PC-3 (cell line): ENCODE results near the gene TANK. TPM values are rescaled to one million over a fixed set of nuclear protein-coding genes. Genes with fewer than 3 reads are reported as not detected.

Source experiments
- ATAC-seq: fragments of 200-7000 bp; cut with Tn5 transposase; 2 replicates; pipeline ENCODE4 v1.9.1; 2020; ENCODE audit warnings: mild to moderate bottlenecking, moderate library complexity
- BruUV-seq: library from RNA; stranded (reverse); fragments of 400-500 nt; replicated peaks from 2 replicates; lab custom pipeline; 2021; lab: Mats Ljungman, UMichigan
- CTCF ChIA-PET: fragments of 300-600 bp; sonication (Branson Sonifier 250); formaldehyde crosslinking; loops from one replicate; lab custom pipeline; 2022; ENCODE audit warnings: antibody characterized with exemption; lab: Charles Lee
- POLR2A ChIA-PET: fragments of 300-600 bp; sonication (Branson Sonifier 250); formaldehyde crosslinking; loops from one replicate; lab custom pipeline; 2022; ENCODE audit warnings: antibody characterized with exemption; ENCODE audit not compliant: unreplicated experiment; lab: Charles Lee
- DNase-seq: peaks from one replicate; pipeline ENCODE4 v3.0.0-alpha.2; 2015
- H2AFZ ChIP-seq: fragments of 300-600 bp; sonication (generic); 2 replicates; pipeline ENCODE4 v1.6.0; 2016; ENCODE audit warnings: antibody characterized with exemption, low read length
- H3F3A ChIP-seq: fragments of 300-600 bp; sonication (generic); one replicate; pipeline ENCODE4 v1.6.0; 2017; ENCODE audit warnings: antibody characterized with exemption, low read length, control low read depth, mild to moderate bottlenecking; ENCODE audit not compliant: unreplicated experiment
- H3K27ac ChIP-seq: fragments of 300-600 bp; sonication (generic); 2 replicates; pipeline ENCODE4 v1.5.1; 2016; ENCODE audit warnings: mild to moderate bottlenecking, low read length
- H3K27me3 ChIP-seq: fragments of 300-600 bp; sonication (generic); 2 replicates; pipeline ENCODE4 v1.6.1; 2016; ENCODE audit warnings: low read length, mixed read lengths
- H3K36me3 ChIP-seq: fragments of 300-600 bp; sonication (generic); 2 replicates; pipeline ENCODE4 v1.6.1; 2016; ENCODE audit warnings: low read depth, mixed run types, low read length, mixed read lengths
- H3K4me1 ChIP-seq: fragments of 300-600 bp; sonication (generic); 2 replicates; pipeline ENCODE4 v1.5.1; 2016; ENCODE audit warnings: low read length; ENCODE audit not compliant: insufficient read depth
- H3K4me2 ChIP-seq: fragments of 300-600 bp; sonication (generic); 2 replicates; pipeline ENCODE4 v1.6.0; 2016; ENCODE audit warnings: low read length
- H3K4me3 ChIP-seq: fragments of 300-600 bp; sonication (generic); 2 replicates; pipeline ENCODE4 v1.5.1; 2016; ENCODE audit warnings: mild to moderate bottlenecking, low read length, mixed read lengths
- H3K79me2 ChIP-seq: fragments of 300-600 bp; sonication (generic); 2 replicates; pipeline ENCODE4 v1.6.1; 2017; ENCODE audit warnings: low read length, mixed read lengths
- H3K9ac ChIP-seq: fragments of 300-600 bp; sonication (generic); 2 replicates; pipeline ENCODE4 v1.6.0; 2016; ENCODE audit warnings: mild to moderate bottlenecking, low read length
- H3K9me2 ChIP-seq: fragments of 300-600 bp; sonication (generic); replicated peaks from 2 replicates; pipeline ENCODE4 v1.6.1; 2016; ENCODE audit warnings: mixed run types, low read length, mixed read lengths
- H3K9me3 ChIP-seq: fragments of 300-600 bp; sonication (generic); 2 replicates; pipeline ENCODE4 v1.6.1; 2016; ENCODE audit warnings: low read length, mixed read lengths
- H4K20me1 ChIP-seq: fragments of 300-600 bp; sonication (generic); 2 replicates; pipeline ENCODE4 v1.6.1; 2016; ENCODE audit warnings: low read length, mixed read lengths
- CTCF ChIP-seq: fragments of 300-600 bp; sonication (generic); conservative IDR thresholded peaks from 2 replicates; pipeline ENCODE4 v1.5.1; 2017; ENCODE audit warnings: antibody characterized with exemption, low read depth, mild to moderate bottlenecking, low read length
- EZH2 ChIP-seq: fragments of 300-600 bp; sonication (generic); IDR thresholded peaks from one replicate; pipeline ENCODE4 v1.6.1; 2017; ENCODE audit warnings: antibody characterized with exemption, mild to moderate bottlenecking, low read length; ENCODE audit not compliant: unreplicated experiment
- EZH2phosphoT487 ChIP-seq: fragments of 300-600 bp; sonication (generic); IDR thresholded peaks from 2 replicates; pipeline ENCODE4 v1.6.1; 2018; ENCODE audit warnings: mild to moderate bottlenecking, antibody characterized with exemption, low read length, borderline replicate concordance
- intact Hi-C: fragments of 100-400 bp; cut with micrococcal nuclease; formaldehyde crosslinking; loops from 2 replicates; pipeline ENCODE4 v1.9.0; 2023
- total RNA-seq: library from RNA; depleted of rRNA; stranded (reverse); fragments of >200 nt; gene quantifications from 2 replicates; pipeline ENCODE4 v1.2.3, GENCODE V29; 2014

The TANK gene
- total RNA-seq, 1 experiment from 2014 or later = 23.7 TPM

DNA sequence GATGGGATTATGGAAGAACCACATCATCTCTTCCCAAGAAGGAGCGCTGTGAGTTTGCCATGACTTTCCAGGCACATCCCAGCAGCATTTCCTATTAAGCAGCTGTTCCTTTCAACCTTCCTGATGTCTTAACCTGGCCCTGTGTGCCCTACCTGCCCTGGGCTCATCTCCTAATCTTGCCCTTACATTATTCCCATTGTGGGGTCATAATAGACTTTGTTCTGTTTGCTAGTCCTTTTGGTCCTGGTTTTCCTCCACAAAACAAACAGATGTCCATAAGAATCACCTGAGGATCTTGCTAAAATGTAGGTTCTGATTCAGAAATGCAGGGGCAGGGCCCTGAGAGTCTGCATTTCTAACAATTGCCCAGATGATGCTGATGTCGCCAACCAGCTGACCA is 38.6 kb upstream of the TANK start:
- H3K9me3 ChIP-seq = no peaks in the 10 kb centered on the region
- TF ChIP-seq CTCF = no peak
- TF ChIP-seq EZH2 = no peak
- TF ChIP-seq EZH2phosphoT487 = no peak
- H3K4me1 ChIP-seq = peaks cover 44% of the 10 kb centered on the region
- H3K79me2 ChIP-seq = no peaks in the 10 kb centered on the region
- ATAC-seq (no peak), DNase-seq (no peak)
- H3K27ac ChIP-seq = no peak overlapping the region
- BruUV-seq = no TSS peak
- no peak overlapping the region for H2AFZ ChIP-seq
- H3K9me2 ChIP-seq = no peaks in the 10 kb centered on the region
- intact Hi-C loops = loop anchor here (2.0 kb wide), 1 partner anchor 19 kb away; no protein-coding TSS in a partner anchor
- ChIA-PET POLR2A (no interaction called here), CTCF (no interaction called here)
- H3K27me3 ChIP-seq = no peaks in the 10 kb centered on the region
- no peak overlapping the region for H3K9ac ChIP-seq
- H3K4me2 ChIP-seq = no peak overlapping the region
- H3K36me3 ChIP-seq = no peaks in the 10 kb centered on the region
- H4K20me1 ChIP-seq = no peaks in the 10 kb centered on the region
- H3F3A ChIP-seq = peaks cover 10% of the 10 kb centered on the region
- H3K4me3 ChIP-seq = no peak overlapping the region

DNA sequence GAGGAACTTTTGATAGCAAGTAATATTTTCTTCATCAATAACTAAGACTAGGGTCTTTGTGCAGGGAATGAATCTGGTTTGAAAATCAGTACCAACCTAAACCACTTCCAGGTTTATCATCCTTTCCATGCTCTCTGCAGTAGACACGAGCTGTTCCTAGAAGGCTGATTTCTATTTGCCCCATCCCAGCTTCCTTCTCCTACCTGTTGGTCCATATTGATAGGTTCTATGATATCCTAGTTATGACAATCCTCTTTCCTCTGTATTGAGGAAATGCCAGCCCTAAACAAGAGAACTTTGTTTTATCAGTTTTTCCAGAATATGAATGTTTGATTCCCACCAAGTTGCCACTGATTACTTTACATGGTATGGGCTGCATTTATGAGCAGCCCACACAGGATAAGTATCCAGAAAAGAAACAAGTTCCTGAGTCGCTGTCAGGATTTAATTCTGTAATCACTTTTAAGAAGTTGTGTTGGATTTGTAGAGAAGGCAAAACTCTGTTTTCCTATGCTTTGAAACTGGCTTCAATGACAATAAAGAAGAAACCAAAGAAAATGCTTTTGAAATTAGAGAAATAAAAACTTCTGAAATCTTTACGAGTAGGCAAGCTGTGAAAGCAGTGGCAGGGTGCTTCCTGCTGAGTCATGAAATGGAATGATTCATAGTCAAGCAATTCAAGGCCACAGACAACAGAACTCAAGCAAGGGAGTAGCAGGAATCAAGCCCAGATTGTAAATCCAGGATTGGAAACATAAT is 37.3 kb upstream of the TANK start:
- Histone ChIP-seq H3K9ac (peak overlapping the region; percentile 73), H3K9me2 (no peaks in the 10 kb centered on the region), H3K27ac (peak overlapping the region; percentile 98), H2AFZ (peak overlapping the region; percentile 56), H3K4me3 (peak overlapping the region; percentile 61), H3F3A (peaks cover 10% of the 10 kb centered on the region), H3K9me3 (no peaks in the 10 kb centered on the region), H3K27me3 (no peaks in the 10 kb centered on the region), H4K20me1 (no peaks in the 10 kb centered on the region), H3K36me3 (no peaks in the 10 kb centered on the region), H3K79me2 (no peaks in the 10 kb centered on the region), H3K4me2 (peak overlapping the region; percentile 88), H3K4me1 (peaks cover 37% of the 10 kb centered on the region)
- BruUV-seq = no TSS peak
- TF ChIP-seq CTCF (no peak), EZH2 (no peak), EZH2phosphoT487 (no peak)
- ChIA-PET POLR2A (no interaction called here), CTCF (no interaction called here)
- ATAC-seq = peak; percentile 97
- peak; percentile 88 for DNase-seq
- intact Hi-C loops = loop anchor here (1.0 to 2.0 kb wide), 2 partner anchors 20 to 37 kb away; partner anchors contain the start of gene TANK

- Histone ChIP-seq H3K79me2 (no peaks in the 10 kb centered on the region), H3K4me3 (peak overlapping the region; percentile 61), H3K9me2 (no peaks in the 10 kb centered on the region), H3K27ac (peak overlapping the region; percentile 98), H2AFZ (no peak overlapping the region), H3K36me3 (no peaks in the 10 kb centered on the region), H4K20me1 (no peaks in the 10 kb centered on the region), H3K9ac (peak overlapping the region; percentile 73), H3K9me3 (no peaks in the 10 kb centered on the region), H3F3A (peaks cover 10% of the 10 kb centered on the region), H3K27me3 (no peaks in the 10 kb centered on the region), H3K4me2 (peak overlapping the region; percentile 88), H3K4me1 (peaks cover 36% of the 10 kb centered on the region)
- TF ChIP-seq CTCF (no peak), EZH2 (no peak), EZH2phosphoT487 (no peak)
- ATAC-seq (peak; percentile 62), DNase-seq (peak; percentile 88)
- TSS peak; percentile 79 for BruUV-seq
- ChIA-PET CTCF (no interaction called here), POLR2A (no interaction called here)
- intact Hi-C loops = loop anchor here (1.0 to 2.0 kb wide), 2 partner anchors 21 to 37 kb away; partner anchors contain the start of gene TANK
Observed at GRCh38 chr2:161123531-161124030, 36.6 kb upstream of the TANK start.
